Endothelial cell of umbilical vein (primary cell): Measurements from ENCODE around the gene FLT3. TPM values are rescaled to one million over a fixed set of nuclear protein-coding genes. Genes with fewer than 3 reads are reported as not detected.

ENCODE experiments used
- BruUV-seq: library from RNA; stranded (reverse); fragments of 400-500 nt; replicated peaks from 2 replicates; lab custom pipeline; 2021; lab: Mats Ljungman, UMichigan
- CTCF ChIA-PET: fragments of 300-600, 350-600 bp; sonication (Branson Sonifier 250); formaldehyde crosslinking; loops from one replicate; lab custom pipeline; 2021; ENCODE audit warnings: antibody characterized with exemption, inconsistent platforms; lab: Charles Lee
- POLR2A ChIA-PET: fragments of 300-600, 350-600 bp; sonication (Branson Sonifier 250); formaldehyde crosslinking; loops from one replicate; lab custom pipeline; 2021; ENCODE audit warnings: antibody characterized with exemption, inconsistent platforms; lab: Charles Lee
- DNase-seq: peaks from one replicate; pipeline ENCODE4 v3.0.0-alpha.2; 2011; ENCODE audit warnings: low read depth, low spot score
- FAIRE-seq: peaks from 2 replicates; lab custom pipeline; 2011; peaks lifted over from hg19 to GRCh38; lab: Jason Lieb, UNC
- H2AFZ ChIP-seq: 2 replicates; pipeline ENCODE4 v1.6.0; 2012; ENCODE audit warnings: low read depth, low read length, control low read depth, inconsistent platforms
- H3K27ac ChIP-seq: 2 replicates; pipeline ENCODE4 v1.5.1; 2011; ENCODE audit warnings: low read depth, mild to moderate bottlenecking, control low read depth, low read length, moderate library complexity; ENCODE audit not compliant: insufficient read depth
- H3K27me3 ChIP-seq, 2 experiments: 2 replicates each; pipeline versions ENCODE4 v1.6.0 to v1.6.1; 2011; ENCODE audit warnings: low read length in 2 of 2, mixed read lengths in 1 of 2; ENCODE audit not compliant: control insufficient read depth in 2 of 2, insufficient read depth in 2 of 2
- H3K36me3 ChIP-seq, 2 experiments: 2 replicates in 1 of 2; 3 replicates in 1 of 2; pipeline ENCODE4 v1.5.1; 2011; ENCODE audit warnings: low read length in 2 of 2, mild to moderate bottlenecking in 1 of 2, moderate library complexity in 1 of 2; ENCODE audit not compliant: control insufficient read depth in 2 of 2, insufficient read depth in 2 of 2; ENCODE audit errors: extremely low read depth in 1 of 2
- H3K4me1 ChIP-seq: 3 replicates; pipeline ENCODE4 v1.5.1; 2011; ENCODE audit warnings: mild to moderate bottlenecking, low read length; ENCODE audit not compliant: control insufficient read depth, insufficient read depth; ENCODE audit errors: extremely low read depth
- H3K4me2 ChIP-seq: 2 replicates; pipeline ENCODE4 v1.6.1; 2011; ENCODE audit warnings: low read length, control low read depth, mixed read lengths; ENCODE audit not compliant: insufficient read depth
- H3K4me3 ChIP-seq, 3 experiments: fragments of 200-600 bp in 1 of 3; sonication (generic), shearing (Covaris generic) in 1 of 3; replicated peaks in 1 of 3; 2 replicates each; pipeline ENCODE4 v1.5.1; 2011 to 2016; ENCODE audit warnings: control low read depth in 3 of 3, low read length in 3 of 3, mild to moderate bottlenecking in 2 of 3, inconsistent platforms in 1 of 3, low read depth in 1 of 3, moderate library complexity in 1 of 3; ENCODE audit not compliant: insufficient read depth in 1 of 3
- H3K79me2 ChIP-seq: 2 replicates; pipeline ENCODE4 v1.6.0; 2012; ENCODE audit warnings: low read length, inconsistent platforms; ENCODE audit not compliant: control insufficient read depth, insufficient read depth
- H3K9ac ChIP-seq: replicated peaks from 2 replicates; pipeline ENCODE3; 2011; ENCODE audit warnings: low read length, control low read depth; ENCODE audit not compliant: insufficient read depth; ENCODE audit errors: extremely low read depth
- H3K9me1 ChIP-seq: replicated peaks from 3 replicates; pipeline ENCODE4 v1.6.0; 2011; ENCODE audit warnings: mild to moderate bottlenecking, low read length; ENCODE audit not compliant: control insufficient read depth, insufficient read depth; ENCODE audit errors: extremely low read depth
- H3K9me3 ChIP-seq: replicated peaks from 2 replicates; pipeline ENCODE4 v1.5.1; 2012; ENCODE audit warnings: low read length, inconsistent platforms; ENCODE audit not compliant: control insufficient read depth, insufficient read depth
- H4K20me1 ChIP-seq: replicated peaks from 2 replicates; pipeline ENCODE3; 2011; ENCODE audit warnings: mild to moderate bottlenecking, low read length; ENCODE audit not compliant: control insufficient read depth, insufficient read depth; ENCODE audit errors: extremely low read depth
- EZH2 ChIP-seq: IDR thresholded peaks from 2 replicates; pipeline ENCODE4 v1.6.1; 2012; ENCODE audit warnings: borderline replicate concordance, low read depth, mild to moderate bottlenecking, moderate library complexity, low read length, inconsistent platforms; ENCODE audit not compliant: severe bottlenecking
- FOS ChIP-seq: IDR thresholded peaks from 2 replicates; pipeline ENCODE4 v1.6.1; 2011; ENCODE audit warnings: mild to moderate bottlenecking, low read length, moderate library complexity, borderline replicate concordance; ENCODE audit not compliant: insufficient read depth
- JUN ChIP-seq: IDR thresholded peaks from 2 replicates; pipeline ENCODE4 v1.6.1; 2011; ENCODE audit warnings: borderline replicate concordance, low read depth; ENCODE audit not compliant: insufficient read length, insufficient read depth
- MYC ChIP-seq: IDR thresholded peaks from one replicate; pipeline ENCODE4 v1.6.1; 2011; ENCODE audit warnings: mild to moderate bottlenecking, low read depth, low read length
- POLR2A ChIP-seq: IDR thresholded peaks from 2 replicates; pipeline ENCODE4 v1.6.1; 2012; ENCODE audit warnings: low read depth, mild to moderate bottlenecking, control low read depth, low read length
- POLR2AphosphoS5 ChIP-seq: IDR thresholded peaks from 2 replicates; pipeline ENCODE4 v1.6.1; 2012; ENCODE audit warnings: low read depth, mild to moderate bottlenecking, control low read depth, low read length, moderate library complexity; ENCODE audit not compliant: insufficient read depth
- dilution Hi-C: fragments of 300-500 bp; cut with MboI; formaldehyde crosslinking; loops from one replicate; pipeline ENCODE4 v1.15.0; 2019; ENCODE audit warnings: low sequenced_read_pairs; ENCODE audit not compliant: extremely low pct_ligation_motif_present
- intact Hi-C: fragments of 100-400 bp; cut with micrococcal nuclease; formaldehyde crosslinking; loops from one replicate; pipeline ENCODE4 v1.10.0; 2022
- polyA plus RNA-seq, 4 experiments: library from polyadenylated mRNA; depleted of rRNA in 3 of 4; stranded (reverse) in 3 of 4; unstranded in 1 of 4; fragments of >200 nt; gene quantifications; 2 replicates each; pipeline versions ENCODE4 v1.2.1 to v1.2.3, GENCODE V29; 2011 to 2012; ENCODE audit warnings: missing spikeins in 1 of 4
- total RNA-seq: library from RNA; stranded (reverse); gene quantifications from 2 replicates; pipeline ENCODE4 v1.2.3, GENCODE V29; 2021
- TF ChIP-seq, protein P1 (sequence below), 2 donors: IDR thresholded peaks; 1 replicate in 1 of 2; 2 replicates in 1 of 2; pipeline ENCODE4 v1.5.1; 2011; ENCODE audit warnings: low read length in 2 of 2, mild to moderate bottlenecking in 2 of 2, moderate library complexity in 2 of 2, control low read depth in 1 of 2, inconsistent platforms in 1 of 2, low read depth in 1 of 2; ENCODE audit not compliant: insufficient read depth in 1 of 2; ENCODE audit errors: extremely low read depth in 1 of 2

The FLT3 gene
- total and polyA plus RNA-seq, 2 donors (not counting 3 experiments of a cell fraction or from before 2014, with no cell fraction given) = 0.03 TPM; not detected in 1

DNA sequence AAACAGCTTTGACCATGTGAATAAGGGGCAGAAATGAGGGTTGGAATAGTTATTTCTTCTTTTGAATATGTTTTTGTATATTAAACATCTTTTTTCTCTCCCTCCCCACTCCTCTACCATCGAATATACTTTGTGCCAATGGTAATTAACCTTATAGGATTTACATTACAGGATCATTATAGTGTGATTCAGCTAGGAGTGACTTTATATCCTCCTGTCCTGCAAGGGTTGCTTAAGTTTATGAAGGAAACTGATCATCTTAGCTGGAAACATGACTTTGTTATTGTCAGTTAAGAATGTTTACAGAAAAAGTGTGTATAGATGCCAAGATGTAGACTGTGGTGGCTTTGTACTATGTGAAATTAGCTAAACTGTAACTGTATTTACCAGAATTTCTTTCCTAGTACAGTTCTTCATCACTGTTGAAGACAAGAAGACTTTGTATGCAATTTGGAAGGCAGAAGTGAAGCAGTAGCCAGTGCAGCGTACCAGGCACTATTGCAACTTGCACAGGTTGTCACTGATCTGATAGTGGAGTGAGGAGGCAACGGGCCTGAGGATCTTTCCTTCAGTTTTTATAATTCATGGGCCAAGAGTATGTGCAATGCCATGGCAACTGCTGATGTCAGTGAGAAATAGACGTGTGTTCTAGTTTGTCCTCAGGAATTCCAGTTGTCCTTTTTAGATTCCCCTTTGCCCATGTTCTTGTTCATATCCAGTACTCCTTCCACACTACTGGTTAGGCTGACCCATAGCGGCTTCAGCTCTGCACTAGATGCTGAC lies 29.7 kb upstream of the FLT3 start:
- no peaks in the 10 kb centered on the region for H3K79me2 ChIP-seq
- H3K9ac ChIP-seq = no peak overlapping the region
- CTCF ChIA-PET = interaction anchor here (0.8 kb wide), 1 partner anchor 11 kb away, joined by 3 read pairs; no protein-coding TSS in a partner anchor
- H3K9me1 ChIP-seq = no peaks in the 10 kb centered on the region
- H3K36me3 ChIP-seq = no peaks in the 10 kb centered on the region
- H3K4me1 ChIP-seq = no peaks in the 10 kb centered on the region
- no peak overlapping the region for H3K4me2 ChIP-seq
- H3K27me3 ChIP-seq = peaks cover 3 to 11% of the 10 kb centered on the region in 2 experiments
- dilution Hi-C loops = no loop called here
- no peaks in the 10 kb centered on the region for H4K20me1 ChIP-seq
- H3K27ac ChIP-seq = no peak overlapping the region
- H2AFZ ChIP-seq = no peak overlapping the region
- intact Hi-C loops = loop anchor here (10.0 kb wide), 1 partner anchor 365 kb away; the partner anchor contains the start of gene FLT1
- POLR2A ChIA-PET = interaction anchor here (0.6 kb wide), 1 partner anchor 985 kb away, joined by 3 read pairs; no protein-coding TSS in a partner anchor
- H3K9me3 ChIP-seq = no peaks in the 10 kb centered on the region
- no TSS peak for BruUV-seq
- no peak for DNase-seq
- no peak for FAIRE-seq
- H3K4me3 ChIP-seq = no peak overlapping the region
- TF ChIP-seq POLR2AphosphoS5 (no peak), MYC (no peak), JUN (no peak), EZH2 (no peak), POLR2A (no peak), FOS (no peak)
- TF ChIP-seq, protein P1, sequence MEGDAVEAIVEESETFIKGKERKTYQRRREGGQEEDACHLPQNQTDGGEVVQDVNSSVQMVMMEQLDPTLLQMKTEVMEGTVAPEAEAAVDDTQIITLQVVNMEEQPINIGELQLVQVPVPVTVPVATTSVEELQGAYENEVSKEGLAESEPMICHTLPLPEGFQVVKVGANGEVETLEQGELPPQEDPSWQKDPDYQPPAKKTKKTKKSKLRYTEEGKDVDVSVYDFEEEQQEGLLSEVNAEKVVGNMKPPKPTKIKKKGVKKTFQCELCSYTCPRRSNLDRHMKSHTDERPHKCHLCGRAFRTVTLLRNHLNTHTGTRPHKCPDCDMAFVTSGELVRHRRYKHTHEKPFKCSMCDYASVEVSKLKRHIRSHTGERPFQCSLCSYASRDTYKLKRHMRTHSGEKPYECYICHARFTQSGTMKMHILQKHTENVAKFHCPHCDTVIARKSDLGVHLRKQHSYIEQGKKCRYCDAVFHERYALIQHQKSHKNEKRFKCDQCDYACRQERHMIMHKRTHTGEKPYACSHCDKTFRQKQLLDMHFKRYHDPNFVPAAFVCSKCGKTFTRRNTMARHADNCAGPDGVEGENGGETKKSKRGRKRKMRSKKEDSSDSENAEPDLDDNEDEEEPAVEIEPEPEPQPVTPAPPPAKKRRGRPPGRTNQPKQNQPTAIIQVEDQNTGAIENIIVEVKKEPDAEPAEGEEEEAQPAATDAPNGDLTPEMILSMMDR (IDR thresholded peaks at IDR 0.05; ENCODE audit: extremely low read depth in 1 of 2, insufficient read depth in 1 of 2, low read depth in 1 of 2, low read length in 2 of 2) = no peak
